Esophagus mucosa (tissue), 1 donor: ENCODE results near the gene SV2C. TPM values are rescaled to one million over a fixed set of nuclear protein-coding genes. Genes with fewer than 3 reads are reported as not detected.
A peak's percentile ranks its signal among the peaks of the same experiment; 100 is the strongest.

Experiments
- ATAC-seq: fragments of 200-7000 bp; cut with Tn5 transposase; one replicate; pipeline ENCODE4 v1.9.1; 2020
- total RNA-seq: library from RNA; stranded (reverse); gene quantifications from one replicate; pipeline ENCODE4 v1.2.4, GENCODE V29; 2023
- donor health status: DM: yes; HTN: yes; CAD: no.

The SV2C gene
- total RNA-seq, 1 donor from 2014 or later = 0.12 TPM

DNA sequence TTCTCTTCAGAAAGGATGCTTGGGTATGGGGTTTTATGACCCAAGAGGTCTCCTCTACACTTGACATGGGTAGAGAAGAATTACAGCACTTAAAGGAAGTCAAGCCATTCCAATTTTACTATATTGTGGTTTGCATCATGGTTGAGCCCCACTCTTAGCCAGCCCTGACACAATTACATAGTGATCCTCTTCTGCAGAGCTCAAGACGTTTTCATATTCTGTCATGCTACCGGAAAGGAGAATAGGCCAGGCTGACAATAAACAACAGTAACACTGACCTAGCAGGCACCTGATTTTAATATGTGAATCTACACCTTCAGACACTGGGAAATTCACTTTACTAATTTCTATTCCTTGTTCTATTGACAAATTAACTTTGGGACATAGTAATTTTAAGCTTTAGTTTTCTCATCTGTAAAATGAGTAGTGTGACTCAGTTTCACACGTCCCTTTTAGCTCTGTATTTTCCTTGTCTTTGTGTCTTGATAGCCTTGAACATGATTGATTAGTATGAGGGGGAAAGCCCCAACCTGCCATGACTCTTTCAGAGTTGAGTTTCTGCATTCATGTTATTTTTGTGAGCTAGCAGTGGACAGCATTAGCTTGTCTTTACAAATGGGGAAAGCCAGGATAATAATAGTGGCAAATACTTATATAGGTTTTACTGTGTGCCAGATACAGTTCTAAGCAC is 83.8 kb downstream of the SV2C start:
- no peak for ATAC-seq

- no peak for ATAC-seq
These were observed 86.1 kb downstream of the SV2C start for GRCh38 chr5:76169146-76169905.

- ATAC-seq = peak; percentile 38
These were observed 90.9 kb downstream of the SV2C start for GRCh38 chr5:76174101-76174500.

DNA sequence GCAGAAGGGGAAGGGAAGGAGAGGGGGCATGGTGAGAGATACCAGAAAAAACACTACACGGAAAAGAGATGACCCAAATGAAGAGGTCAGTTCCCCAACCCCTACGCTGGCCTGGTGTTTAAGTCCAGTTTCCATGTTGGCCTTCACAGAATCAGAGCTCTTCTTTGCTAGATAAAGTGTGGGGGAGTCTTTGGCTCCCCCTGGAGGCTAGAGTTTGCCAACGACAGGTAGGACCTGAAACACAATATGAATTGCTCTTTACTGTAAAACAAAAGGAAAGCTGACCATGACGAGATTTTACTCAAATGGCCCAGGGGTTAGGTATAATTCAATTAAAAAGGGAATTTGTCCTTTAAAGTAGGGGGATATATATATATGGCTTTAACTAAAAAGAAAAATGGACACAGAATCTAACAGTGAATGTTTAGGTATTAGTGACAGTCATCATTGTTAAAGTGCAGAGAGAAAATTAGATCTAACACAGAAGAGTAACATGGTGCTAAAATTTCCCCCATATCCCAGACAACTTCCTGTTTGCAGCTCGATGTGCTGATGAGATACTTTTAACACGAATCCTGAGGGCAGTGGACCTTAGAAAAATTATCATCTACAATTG is 92.0 kb downstream of the SV2C start:
- ATAC-seq = peak; percentile 50

- ATAC-seq = no peak
These were observed 92.7 kb downstream of the SV2C start for GRCh38 chr5:76175821-76176403.

- ATAC-seq = no peak
These were observed 94.8 kb downstream of the SV2C start for GRCh38 chr5:76177978-76178377.

GRCh38 chr5:76178913-76179312 is 95.7 kb downstream of the SV2C start:
- no peak for ATAC-seq

GRCh38 chr5:76180814-76181805 is 97.9 kb downstream of the SV2C start:
- ATAC-seq = peak; percentile 96

DNA sequence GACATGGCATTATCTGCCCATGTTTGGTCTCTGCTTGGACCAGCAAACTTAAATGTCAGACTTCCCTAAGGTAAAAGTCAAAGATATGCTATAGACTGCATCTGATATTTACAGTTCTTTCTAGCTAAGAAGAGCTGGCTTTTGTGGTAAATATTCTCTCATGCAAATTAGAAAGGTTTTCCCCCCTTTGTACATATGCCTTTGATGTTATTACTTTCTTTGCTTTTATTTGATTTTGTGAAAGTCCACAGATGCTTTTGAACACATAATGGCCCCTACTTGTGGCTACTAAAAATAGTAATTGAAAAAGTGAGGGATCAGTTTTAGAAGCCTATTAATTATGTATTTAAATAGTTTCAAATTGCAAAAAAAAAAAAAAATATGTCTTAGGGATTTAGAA is 104.2 kb downstream of the SV2C start:
- no peak for ATAC-seq

- ATAC-seq = no peak
These were observed 107.2 kb downstream of the SV2C start for GRCh38 chr5:76190356-76190755.

- ATAC-seq = no peak
These were observed 109.7 kb downstream of the SV2C start for GRCh38 chr5:76192837-76193236.

DNA sequence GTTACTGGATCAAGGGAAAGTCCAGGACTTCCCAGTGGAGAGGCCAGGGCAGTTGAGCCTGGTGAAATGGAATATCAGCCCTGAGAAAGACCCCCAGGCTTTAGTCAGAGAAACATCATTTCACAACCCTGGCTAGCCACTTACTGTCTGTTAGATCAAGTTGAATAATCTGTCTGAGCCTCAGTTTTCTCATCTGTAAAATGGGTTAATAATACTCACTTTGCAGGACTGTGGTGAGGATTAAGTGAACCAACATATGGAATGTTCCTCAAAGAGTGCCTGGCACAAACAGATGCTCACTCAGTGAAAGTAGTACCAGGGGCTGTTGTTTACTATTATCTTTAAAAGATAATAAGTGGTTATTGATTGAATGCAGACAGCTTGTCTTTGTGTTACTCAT is 110.5 kb downstream of the SV2C start:
- ATAC-seq = no peak

GRCh38 chr5:76194340-76194739 is 111.2 kb downstream of the SV2C start:
- no peak for ATAC-seq

- no peak for ATAC-seq
These were observed 113.3 kb downstream of the SV2C start for GRCh38 chr5:76196457-76196856.

DNA sequence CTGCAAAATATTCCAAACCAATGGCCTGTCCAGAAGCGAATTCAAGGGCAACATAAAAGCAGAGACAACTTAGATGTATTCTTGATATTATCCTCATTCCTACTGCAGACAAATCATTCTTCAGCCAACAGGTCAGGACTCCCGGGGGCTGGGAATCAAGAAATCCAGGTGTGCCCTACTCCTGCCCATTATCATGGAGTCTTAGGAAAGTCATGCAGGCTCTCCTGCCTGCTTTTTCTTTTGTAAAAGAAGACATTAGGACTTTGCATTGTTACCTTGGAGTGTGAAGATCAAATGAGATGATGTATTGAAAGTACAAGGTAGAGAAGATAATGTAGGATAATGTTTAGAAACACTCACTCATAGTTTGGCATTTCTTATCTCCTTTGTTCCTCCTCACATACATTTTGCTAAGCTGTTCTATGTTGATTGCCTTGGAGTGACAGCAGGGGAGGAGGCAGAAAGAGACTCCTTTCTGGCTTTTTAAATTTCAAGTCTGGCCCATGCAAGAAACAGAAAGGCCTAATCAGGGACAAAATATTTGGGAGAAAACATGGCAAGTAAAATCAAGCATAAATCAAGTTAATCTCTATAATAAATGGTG is 113.8 kb downstream of the SV2C start:
- ATAC-seq = no peak

DNA sequence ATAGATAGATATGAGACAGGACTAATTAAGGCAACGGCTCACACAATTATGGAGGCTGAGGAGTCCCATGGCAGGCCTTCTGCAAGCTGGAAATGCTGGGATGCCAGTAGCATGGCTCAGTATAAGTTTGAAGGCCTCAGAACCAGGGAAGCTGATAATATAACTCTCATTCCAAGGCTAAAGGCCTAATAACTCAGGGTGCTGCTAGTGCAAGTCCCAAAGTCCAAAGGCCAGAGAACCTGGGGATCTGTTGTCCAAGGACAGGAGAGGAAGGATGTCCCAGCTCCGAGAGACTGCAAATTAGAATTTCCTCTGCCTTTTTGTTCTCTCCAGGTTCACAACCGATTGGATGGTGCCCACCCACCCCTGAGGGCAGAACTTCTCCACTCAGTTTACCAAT is 114.5 kb downstream of the SV2C start:
- ATAC-seq = no peak

DNA sequence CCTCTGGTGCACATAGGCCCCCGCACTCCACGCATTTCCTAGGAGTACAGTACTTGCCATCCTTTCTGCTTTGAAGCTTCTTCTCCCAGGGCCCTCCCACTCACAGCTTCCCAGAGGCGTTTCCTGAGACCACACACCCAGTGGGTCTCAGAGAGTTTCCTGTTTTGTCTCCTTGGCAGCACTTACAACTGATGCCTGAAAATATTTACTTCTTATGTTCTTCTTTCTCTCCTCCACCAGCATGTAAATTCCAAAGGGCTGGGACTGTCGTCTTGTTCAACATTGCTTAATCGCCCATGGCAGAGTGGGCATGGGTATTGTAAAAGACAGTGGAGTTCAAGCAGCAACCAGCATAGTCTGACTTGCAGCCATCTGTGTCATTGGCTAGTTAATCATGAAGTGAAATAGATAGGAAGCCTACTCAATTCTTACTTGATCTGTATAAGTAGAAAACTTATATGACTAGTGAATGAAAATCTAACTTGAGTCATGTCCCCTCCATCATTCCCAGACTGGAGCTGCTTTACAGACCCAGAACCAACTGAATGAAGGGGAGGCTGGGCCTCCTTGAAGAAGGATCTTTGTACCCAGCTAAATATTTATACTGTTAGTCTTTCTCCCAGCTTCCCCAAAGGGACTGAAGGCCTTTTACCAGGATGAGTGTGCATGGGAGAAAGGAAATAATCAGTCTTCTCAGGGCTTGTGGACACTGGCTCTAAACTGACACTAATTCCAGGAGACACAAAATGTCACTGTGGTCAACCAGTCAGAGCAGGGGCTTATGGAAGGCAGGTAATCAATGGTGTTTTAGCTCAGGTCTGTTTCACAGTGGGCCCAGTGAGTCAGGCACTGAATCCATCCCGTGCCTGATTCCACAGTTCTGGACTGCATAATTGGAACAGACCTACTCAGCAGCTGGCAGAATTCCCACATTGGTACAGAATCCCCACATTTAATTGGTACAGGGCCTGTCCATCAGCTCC is 116.4 kb downstream of the SV2C start:
- ATAC-seq = no peak

DNA sequence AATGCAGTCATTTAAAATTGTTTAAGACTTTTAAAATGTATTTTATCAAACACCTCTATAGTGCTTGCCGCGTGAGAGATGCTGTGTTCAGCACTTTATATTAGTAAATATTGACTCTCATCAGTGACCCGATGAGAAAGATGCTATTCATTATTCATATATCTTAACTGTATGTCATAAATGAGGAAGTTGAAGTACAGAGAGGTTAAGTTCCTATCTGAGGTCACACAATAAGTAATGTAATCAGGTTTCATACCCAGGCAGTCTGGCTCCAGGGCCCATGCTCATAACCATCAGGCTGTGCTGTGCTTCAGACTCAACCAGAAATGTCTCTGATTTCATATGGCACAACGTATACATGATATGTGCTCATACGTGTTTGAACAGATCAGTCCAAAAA is 119.0 kb downstream of the SV2C start:
- ATAC-seq = no peak

GRCh38 chr5:76204191-76204590 is 121.0 kb downstream of the SV2C start:
- peak; percentile 32 for ATAC-seq

- ATAC-seq = peak; percentile 97
These were observed 121.5 kb downstream of the SV2C start for GRCh38 chr5:76204713-76205112.
